Nephron (organoid): ENCODE data around the gene KDM4C.

ENCODE experiments used
- H3K27ac Mint-ChIP-seq, 3 experiments: 2 replicates each; pipeline ENCODE4 v1.8.0; 2020; ENCODE audit warnings: mixed read lengths in 3 of 3, mild to moderate bottlenecking in 2 of 3, moderate library complexity in 1 of 3
- H3K27me3 Mint-ChIP-seq: 2 replicates; pipeline ENCODE4 v1.8.0; 2021; ENCODE audit warnings: low read depth, mild to moderate bottlenecking, moderate library complexity, mixed read lengths
- H3K36me3 Mint-ChIP-seq: 2 replicates; pipeline ENCODE4 v1.8.0; 2020; ENCODE audit warnings: low read depth, mixed read lengths
- H3K4me1 Mint-ChIP-seq: 2 replicates; pipeline ENCODE4 v1.8.0; 2020; ENCODE audit warnings: mixed read lengths
- H3K4me3 Mint-ChIP-seq, 3 experiments: 2 replicates each; pipeline ENCODE4 v1.8.0; 2020; ENCODE audit warnings: mild to moderate bottlenecking in 3 of 3, mixed read lengths in 3 of 3, moderate library complexity in 2 of 3
- H3K9me3 Mint-ChIP-seq: 2 replicates; pipeline ENCODE4 v1.8.0; 2020; ENCODE audit warnings: mixed read lengths
- TF ChIP-seq, protein P1 (sequence below), 3 experiments: fragments of 200-600 bp; sonication (generic); IDR thresholded peaks; one replicate each; pipeline ENCODE4 v1.5.0; 2021; ENCODE audit warnings: antibody characterized with exemption in 3 of 3; ENCODE audit not compliant: unreplicated experiment in 3 of 3

Gene KDM4C

DNA sequence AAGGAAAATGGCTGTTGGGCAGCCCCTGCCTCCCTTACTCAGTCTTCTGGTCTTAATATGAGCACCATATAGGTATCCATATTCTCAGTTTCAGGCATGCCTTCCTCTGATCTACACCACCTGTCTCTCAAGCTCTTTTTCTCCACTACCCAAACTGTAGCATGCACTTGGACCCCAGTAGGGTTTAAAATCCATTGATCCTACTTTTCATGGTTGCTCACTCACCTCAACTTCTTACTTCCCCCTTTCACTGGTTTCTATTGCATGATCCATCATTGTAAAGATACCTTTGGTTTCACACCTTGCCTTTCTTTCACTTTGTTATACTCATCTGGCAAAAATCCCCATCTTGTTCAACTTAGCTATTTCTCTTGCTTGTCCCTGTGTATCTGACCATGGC is 159.4 kb downstream of the KDM4C start:
- Mint-ChIP-seq H3K27ac (no peak overlapping the region), H3K4me1 (no peaks in the 10 kb centered on the region), H3K4me3 (no peak overlapping the region), H3K9me3 (no peaks in the 10 kb centered on the region), H3K36me3 (peaks cover 11% of the 10 kb centered on the region), H3K27me3 (no peaks in the 10 kb centered on the region)
- TF ChIP-seq, protein P1, sequence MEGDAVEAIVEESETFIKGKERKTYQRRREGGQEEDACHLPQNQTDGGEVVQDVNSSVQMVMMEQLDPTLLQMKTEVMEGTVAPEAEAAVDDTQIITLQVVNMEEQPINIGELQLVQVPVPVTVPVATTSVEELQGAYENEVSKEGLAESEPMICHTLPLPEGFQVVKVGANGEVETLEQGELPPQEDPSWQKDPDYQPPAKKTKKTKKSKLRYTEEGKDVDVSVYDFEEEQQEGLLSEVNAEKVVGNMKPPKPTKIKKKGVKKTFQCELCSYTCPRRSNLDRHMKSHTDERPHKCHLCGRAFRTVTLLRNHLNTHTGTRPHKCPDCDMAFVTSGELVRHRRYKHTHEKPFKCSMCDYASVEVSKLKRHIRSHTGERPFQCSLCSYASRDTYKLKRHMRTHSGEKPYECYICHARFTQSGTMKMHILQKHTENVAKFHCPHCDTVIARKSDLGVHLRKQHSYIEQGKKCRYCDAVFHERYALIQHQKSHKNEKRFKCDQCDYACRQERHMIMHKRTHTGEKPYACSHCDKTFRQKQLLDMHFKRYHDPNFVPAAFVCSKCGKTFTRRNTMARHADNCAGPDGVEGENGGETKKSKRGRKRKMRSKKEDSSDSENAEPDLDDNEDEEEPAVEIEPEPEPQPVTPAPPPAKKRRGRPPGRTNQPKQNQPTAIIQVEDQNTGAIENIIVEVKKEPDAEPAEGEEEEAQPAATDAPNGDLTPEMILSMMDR (IDR thresholded peaks at IDR 0.05; ENCODE audit: unreplicated experiment in 3 of 3): no peak

DNA sequence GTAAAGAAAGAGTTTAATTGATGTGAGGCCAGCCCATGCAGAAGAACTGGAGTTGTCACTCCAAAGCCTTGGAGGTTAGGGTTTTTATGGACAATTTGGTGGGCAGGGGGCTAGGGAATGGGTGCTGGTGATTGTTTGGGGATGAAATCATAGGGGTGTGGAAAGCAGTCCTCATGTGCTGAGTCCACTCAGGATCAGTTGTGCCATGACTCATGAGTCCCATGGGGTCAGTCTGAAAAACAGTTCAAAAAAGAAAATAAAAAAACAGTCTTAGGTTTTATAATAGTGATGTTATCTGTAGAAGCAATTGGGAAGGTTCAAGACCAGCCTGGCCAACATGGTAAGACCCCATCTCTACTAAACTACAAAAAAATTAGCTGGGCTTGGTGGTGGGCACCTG is 162.3 kb downstream of the KDM4C start:
- Mint-ChIP-seq H3K4me1 (no peaks in the 10 kb centered on the region), H3K27me3 (no peaks in the 10 kb centered on the region), H3K4me3 (no peak overlapping the region), H3K27ac (no peak overlapping the region), H3K9me3 (no peaks in the 10 kb centered on the region), H3K36me3 (peaks cover 11% of the 10 kb centered on the region)
- TF ChIP-seq, protein P1 (IDR thresholded peaks at IDR 0.05; ENCODE audit: unreplicated experiment in 3 of 3): no peak

DNA sequence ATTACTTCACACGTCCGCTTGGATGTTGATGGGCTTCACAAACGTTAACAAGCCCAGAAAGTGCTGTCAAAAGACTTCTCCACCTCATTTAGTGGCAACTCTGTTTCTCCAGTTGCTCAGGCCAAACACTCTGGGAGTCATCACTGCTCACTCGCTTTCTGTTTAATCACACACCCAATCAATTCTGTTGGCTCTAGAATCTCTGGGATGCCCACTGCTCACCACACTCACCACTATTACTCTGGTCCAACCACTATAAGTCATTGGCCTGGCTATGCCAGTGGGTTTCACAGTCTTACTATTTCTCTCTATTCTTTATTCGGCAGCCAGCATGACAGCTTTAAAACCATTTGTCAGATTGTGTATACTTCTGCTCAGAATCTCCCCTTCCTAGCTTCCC is 163.5 kb downstream of the KDM4C start:
- Mint-ChIP-seq H3K27me3 (no peaks in the 10 kb centered on the region), H3K9me3 (no peaks in the 10 kb centered on the region), H3K4me3 (no peak overlapping the region), H3K27ac (no peak overlapping the region), H3K36me3 (peaks cover 11% of the 10 kb centered on the region), H3K4me1 (no peaks in the 10 kb centered on the region)
- TF ChIP-seq, protein P1 (IDR thresholded peaks at IDR 0.05; ENCODE audit: unreplicated experiment in 3 of 3): no peak

DNA sequence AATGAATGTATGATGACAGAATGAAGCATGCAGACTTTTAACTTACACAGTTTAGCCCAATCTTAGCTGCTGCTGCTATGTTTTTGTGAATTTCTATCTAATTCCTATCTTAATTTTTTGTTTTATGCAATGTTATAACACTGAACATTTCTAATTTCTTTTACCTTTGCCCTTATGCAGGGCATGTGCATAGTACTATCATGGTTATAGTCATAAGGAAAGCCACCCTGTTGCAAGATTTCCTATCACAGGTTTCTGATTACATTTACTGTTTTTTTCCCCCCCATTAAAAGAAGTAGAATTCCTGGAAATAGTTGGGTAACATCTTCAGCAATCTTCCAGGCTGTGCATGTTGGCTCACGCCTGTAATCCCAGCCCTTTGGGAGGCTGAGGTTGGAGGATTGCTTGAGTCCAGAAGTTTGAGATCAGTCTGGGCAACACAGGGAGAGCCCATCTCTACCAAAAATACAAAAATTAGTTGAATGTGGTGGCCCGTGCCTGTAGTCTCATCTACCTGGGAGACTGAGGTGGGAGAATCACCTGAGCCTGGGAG is 164.4 kb downstream of the KDM4C start:
- H3K27me3 Mint-ChIP-seq: no peaks in the 10 kb centered on the region
- TF ChIP-seq, protein P1 (IDR thresholded peaks at IDR 0.05; ENCODE audit: unreplicated experiment in 3 of 3): no peak
- H3K4me3 Mint-ChIP-seq: no peak overlapping the region
- no peak overlapping the region for H3K27ac Mint-ChIP-seq
- peaks cover 11% of the 10 kb centered on the region for H3K36me3 Mint-ChIP-seq
- no peaks in the 10 kb centered on the region for H3K4me1 Mint-ChIP-seq
- H3K9me3 Mint-ChIP-seq: no peaks in the 10 kb centered on the region

DNA sequence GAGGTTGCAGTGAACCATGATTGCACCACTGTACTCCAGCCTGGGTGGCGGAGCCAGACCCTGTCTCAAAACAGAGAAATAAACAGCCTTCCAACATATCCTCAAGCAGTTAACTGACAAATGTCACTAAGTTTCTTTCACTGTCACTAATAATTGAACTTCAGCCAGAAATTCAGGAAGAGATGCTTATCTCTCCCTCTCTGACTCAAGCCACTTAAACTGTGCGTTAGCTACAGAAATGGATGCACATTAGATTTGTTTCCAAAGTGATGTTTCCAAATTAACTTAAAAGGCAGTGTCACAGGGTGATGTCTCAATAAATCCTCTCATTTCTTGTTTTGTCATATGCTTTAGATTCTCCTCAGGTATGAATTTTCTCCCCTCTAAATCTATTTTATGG is 164.9 kb downstream of the KDM4C start:
- Mint-ChIP-seq H3K4me3 (no peak overlapping the region), H3K9me3 (no peaks in the 10 kb centered on the region), H3K27me3 (no peaks in the 10 kb centered on the region), H3K4me1 (peaks cover under 1% of the 10 kb centered on the region), H3K27ac (no peak overlapping the region), H3K36me3 (peaks cover 11% of the 10 kb centered on the region)
- TF ChIP-seq, protein P1 (IDR thresholded peaks at IDR 0.05; ENCODE audit: unreplicated experiment in 3 of 3): no peak

DNA sequence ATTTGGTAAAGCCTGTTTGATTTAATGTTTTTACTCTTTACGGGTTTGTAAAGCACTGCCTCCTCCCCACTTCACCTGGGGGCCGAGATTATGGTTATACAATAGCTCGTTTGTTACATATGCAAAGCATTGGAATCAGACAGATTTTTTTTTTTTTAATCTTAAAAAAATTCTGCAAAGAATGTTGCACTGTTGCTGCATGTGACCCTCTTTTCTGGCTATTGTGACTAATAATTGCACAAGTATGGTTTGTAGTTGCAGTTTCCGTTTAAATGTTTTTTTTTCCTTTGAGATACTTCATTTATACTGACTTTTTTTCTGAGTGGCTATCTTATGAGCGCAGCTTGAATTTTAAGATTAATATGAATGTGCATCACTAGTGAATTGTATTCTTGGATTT is 165.3 kb downstream of the KDM4C start:
- Mint-ChIP-seq H3K36me3 (peaks cover 11% of the 10 kb centered on the region), H3K27ac (no peak overlapping the region), H3K9me3 (no peaks in the 10 kb centered on the region), H3K27me3 (no peaks in the 10 kb centered on the region), H3K4me1 (peaks cover 5% of the 10 kb centered on the region), H3K4me3 (no peak overlapping the region)
- TF ChIP-seq, protein P1 (IDR thresholded peaks at IDR 0.05; ENCODE audit: unreplicated experiment in 3 of 3): no peak
